GM19468 (cell line): ENCODE data around the gene FARP2.
"Not testable (repeated sequence)": the region's sequence is repeated elsewhere in the genome, so short reads cannot be mapped to it uniquely, and the experiment has no call there.

Source experiments
- ATAC-seq: cut with Tn5 transposase; IDR thresholded peaks from one replicate; pipeline ENCODE4 v1.9.1; 2021; ENCODE audit warnings: mild to moderate bottlenecking, moderate library complexity, moderate number of reproducible peaks; ENCODE audit not compliant: unreplicated experiment; ENCODE audit errors: extremely low read depth

Gene FARP2

DNA sequence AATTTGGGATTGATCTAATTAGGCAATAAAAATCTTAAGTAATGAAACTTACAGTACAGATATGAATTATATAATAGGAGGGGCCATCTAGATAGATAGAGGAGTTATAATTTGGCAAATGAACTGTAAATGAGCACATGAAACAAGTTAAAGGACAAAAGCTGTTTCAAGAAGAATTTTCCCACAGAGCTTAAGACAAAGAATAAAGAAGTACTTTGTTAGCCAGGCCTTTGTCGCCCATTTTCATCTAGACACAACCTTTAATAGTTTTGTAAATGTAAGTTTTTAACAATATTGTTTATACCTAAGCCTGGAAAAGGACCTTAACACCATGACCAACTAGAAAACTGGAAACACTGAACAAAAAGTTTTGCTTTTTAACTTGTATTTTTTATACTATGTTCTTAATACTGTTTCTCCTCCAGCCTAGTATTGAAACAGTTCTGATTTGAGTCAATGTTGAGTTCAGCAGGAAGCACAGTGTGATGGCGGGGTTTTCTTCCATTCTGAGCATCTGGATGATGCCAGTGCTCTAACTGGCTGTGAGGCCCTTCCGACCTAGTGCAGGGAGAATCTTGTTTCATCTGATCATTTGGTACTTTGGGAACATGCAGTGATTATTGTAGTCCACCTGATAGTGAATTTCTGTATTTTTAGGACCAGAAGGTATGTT, 37.6 kb downstream of the FARP2 start:
- no peak for ATAC-seq

DNA sequence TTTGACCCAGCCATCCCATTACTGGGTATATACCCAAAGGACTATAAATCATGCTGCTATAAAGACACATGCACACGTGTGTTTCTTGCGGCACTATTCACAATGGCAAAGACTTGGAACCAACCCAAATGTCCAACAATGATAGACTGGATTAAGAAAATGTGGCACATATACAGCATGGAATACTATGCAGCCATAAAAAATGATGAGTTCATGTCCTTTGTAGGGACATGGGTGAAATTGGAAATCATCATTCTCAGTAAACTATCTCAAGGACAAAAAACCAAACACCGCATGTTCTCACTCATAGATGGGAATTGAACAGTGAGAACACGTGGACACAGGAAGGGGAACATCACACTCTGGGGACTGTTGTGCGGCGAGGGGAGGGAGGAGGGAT, 40.7 kb downstream of the FARP2 start:
- ATAC-seq: not testable (repeated sequence)

- no peak for ATAC-seq
These were observed 44.1 kb downstream of the FARP2 start for GRCh38 chr2:241399941-241400922.

DNA sequence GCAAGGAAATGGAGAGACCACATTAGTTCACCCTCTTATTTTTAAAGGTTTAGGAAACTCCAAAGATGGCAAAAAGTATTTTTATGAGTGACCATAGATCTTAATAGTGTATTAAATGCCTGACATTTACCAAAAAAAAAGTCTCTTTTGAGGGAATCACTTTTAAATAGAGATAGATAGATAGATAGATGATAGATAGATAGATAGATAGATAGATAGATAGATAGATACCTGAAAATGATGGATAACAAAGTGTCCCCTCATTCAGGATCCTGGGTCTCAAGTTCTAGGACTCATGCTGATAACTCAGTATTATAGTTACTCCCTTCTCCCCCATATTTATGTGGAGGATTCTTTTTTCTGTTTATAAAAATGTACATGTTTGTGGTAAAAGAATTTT, 52.8 kb downstream of the FARP2 start:
- no peak for ATAC-seq

DNA sequence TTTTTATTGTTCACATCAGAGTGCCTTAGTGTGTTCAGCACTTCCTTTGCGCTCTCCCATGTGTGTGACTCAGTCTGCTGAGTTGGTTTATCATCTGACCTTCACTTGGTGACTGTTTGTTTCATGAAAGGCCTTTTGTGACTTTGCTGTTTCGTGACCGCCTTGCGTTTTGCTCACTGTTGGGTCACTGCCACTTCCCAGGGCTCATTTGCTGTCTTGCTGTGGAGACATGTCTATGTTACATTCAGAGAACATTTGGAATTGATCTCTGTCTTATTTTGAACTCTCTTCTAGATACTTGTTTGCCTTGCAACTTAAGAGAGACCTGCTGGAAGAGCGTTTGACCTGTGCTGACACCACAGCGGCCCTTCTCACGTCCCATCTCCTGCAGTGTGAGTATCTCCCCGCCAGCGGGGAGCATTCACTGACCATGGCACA, 54.7 kb downstream of the FARP2 start:
- ATAC-seq: no peak

- no peak for ATAC-seq
These were observed 56.1 kb downstream of the FARP2 start for GRCh38 chr2:241412144-241412543.

DNA sequence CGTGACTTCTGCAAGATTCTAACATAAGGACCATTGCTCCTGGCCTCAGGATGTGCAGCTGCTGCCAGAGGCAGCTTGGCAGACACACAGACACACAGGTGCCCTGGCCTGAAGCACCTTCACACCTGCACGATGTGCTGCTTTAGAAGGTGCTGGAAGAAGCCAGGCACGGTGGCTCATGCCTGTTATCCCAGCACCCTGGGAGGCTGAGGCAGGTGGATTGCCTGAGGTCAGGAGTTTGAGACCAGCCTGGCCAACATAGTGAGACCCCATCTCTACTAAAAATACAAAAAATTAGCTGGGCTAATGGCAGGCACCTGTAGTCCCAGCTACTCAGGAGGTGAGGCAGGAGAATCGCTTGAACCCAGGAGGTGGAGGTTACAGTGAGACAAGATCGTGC, 57.4 kb downstream of the FARP2 start:
- ATAC-seq: not testable (repeated sequence)

DNA sequence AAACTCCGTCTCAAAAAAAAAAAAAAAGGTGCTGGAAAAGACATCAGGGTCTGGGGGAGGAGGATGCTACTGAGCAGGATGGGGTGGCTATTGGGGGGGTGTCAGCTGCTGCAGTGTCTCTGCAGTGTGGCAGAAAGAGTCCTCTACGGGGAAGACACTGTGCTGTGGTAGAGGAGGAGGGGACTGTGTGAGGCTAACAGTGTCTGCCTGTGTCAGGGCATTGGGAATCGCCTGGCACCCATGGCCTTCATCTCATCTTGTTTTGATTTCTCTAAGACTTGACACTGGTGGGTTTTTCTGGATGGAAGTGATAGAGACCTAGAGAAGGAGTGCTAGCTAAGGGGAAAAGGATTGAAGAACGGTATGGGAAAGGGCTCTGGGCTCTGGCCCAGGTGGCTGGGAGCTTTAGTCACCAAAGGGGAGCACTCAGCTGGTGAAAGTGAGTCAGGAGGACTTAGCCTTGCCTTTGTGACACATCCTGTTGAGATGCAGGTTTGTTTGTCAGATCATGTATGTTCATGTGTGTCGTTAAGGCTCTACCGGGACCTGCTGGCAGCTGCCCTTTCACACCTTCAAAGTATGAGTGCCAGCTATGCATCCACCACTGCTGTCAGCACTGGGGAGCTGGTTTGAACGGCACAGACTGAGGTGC, 58.0 kb downstream of the FARP2 start:
- ATAC-seq: no peak

DNA sequence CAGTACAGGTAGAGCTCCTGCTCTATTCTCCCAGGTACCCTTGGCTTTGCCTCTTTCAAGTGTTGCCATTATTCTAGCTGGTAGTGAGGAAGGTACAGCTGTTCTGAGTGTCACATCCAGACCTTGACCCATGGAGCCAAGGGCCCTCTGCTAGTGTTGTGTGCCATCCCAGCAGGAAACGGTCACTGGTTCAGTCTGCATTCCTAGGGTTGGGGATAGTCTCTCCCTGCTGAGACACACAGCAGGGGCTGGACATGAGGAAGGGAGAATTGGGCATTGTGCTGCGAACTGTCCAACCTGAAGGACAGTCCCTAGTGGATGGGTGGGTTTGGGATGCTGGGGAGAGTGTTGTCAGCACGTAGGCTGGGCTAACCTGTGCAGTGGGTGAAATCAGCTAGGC, 59.1 kb downstream of the FARP2 start:
- no peak for ATAC-seq

DNA sequence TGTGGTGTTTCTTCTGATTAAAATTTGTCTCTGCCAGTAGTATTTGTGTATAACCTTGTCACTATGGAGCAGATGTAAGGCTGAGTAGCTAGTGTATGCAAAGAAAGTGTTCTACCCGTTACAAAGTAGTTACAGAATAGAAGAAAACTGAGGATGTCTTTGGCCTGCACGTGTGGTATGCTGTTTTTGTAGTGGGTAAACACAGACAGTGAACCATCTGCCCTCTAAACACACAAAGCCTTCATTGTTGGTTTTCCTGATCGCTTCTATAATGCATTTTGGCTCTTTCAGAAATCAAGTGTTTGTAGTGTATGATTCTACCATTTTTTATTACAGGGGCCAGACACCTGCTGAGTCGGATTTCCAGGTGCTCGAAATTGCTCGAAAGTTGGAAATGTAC, 61.5 kb downstream of the FARP2 start:
- ATAC-seq: no peak

DNA sequence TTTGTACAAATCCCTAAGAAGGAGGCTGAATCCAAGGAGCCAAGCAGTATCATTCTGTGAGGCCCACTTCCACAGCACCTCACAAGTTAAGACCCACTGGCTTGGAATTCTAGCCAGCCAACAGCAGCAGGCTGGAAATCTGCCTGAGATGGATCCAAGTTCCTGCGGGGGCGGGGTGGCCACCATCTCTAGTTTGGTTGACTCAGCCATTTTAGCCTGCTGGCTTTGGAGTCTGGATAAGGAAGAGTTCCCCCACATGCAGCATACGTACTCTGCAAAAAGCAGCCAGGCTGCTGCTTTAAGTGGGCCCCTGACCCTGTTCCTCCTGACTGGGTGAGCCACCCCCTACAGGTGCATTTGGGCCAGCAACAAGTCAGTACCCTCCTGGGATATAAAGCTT, 65.2 kb downstream of the FARP2 start:
- no peak for ATAC-seq

GRCh38 chr2:241421942-241422341, 65.9 kb downstream of the FARP2 start:
- ATAC-seq: not testable (repeated sequence)

- ATAC-seq: no peak
These were observed 66.3 kb downstream of the FARP2 start for GRCh38 chr2:241422350-241422749.

GRCh38 chr2:241423489-241423888, 67.4 kb downstream of the FARP2 start:
- ATAC-seq: not testable (repeated sequence)

DNA sequence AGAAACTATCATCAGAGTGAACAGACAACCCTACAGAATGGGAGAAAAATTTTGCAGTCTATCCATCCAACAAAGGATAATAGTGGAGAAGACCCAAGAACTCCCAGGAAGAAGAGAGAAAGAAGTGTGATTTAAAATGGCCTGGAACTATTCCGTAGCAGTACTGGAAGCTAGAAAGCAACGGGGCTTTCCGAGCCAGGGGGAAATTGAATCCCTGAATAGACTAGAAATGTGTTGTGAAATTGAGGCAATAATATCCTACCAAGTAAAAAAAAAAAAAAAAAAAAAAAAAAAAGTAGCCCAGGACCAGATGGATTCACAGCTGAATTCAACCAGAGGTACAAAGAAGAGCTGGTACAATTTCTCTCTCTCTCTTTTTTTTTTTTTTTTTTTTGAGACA, 69.3 kb downstream of the FARP2 start:
- ATAC-seq: no peak

DNA sequence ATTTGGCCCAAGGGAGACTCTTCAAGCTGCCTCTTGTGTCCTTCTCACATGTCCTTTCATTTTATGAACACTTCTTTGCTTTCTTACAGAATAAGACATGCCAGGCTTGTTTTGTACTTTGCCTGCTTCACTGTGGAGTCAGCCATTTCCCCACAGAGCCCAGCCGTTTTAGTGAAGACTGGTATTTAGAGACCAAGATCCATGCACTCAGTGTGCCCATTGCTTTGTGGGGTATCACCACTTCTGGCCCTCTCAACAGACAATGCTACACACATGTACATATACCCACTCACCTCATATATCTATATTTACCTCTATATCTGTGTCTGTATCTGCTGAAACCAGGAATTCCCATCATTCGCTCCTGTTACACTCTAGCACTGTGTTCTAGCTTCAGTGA, 74.1 kb downstream of the FARP2 start:
- ATAC-seq: no peak

DNA sequence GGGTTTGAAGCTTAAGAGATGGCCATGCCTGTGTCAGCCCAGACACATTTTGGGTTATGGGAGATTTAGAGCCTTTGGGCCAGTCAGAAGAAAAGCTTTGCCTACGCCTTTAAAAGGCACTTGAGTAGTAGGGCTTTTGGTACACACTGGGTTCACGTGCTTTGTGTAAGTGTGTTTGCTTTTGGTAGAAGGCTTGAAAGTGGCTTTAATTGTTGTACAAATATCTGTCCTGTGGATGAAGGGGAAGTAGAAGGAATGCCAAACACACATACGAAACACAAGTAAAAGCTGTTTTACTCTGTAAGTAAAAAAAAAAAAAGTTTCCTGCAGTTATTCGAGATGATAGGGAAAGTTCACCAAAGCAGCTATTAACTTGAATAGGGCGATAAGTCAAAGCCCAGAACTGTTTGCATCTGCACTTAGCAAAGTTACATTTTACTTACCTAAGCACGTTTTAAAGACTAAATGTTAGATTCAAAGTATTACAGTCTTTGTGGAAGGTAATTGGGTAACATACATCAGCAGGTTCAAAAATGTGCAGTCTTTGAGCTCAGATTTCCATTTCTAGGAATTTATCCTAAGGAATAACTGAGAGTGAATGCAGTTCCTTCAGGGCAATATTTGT, 76.9 kb downstream of the FARP2 start:
- no peak for ATAC-seq

DNA sequence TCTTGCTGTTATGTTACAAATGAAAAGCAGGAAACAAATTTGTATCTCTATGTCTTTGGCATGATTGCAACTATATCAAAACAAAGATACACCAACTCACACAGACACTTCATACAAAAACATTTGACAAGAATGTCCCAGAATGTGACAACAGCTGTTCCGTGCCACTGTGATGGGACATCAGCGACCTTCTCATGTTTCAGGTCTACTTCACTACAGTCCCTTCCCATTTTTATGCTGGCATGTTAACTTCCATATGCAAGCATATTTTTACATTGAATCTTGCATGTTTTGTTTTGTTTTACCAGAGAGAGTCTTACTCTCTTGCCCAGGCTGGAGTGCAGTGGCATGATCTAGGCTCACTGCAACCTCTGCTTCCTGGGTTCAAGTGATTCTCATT, 81.1 kb downstream of the FARP2 start:
- ATAC-seq: no peak

GRCh38 chr2:241441492-241441891, 85.4 kb downstream of the FARP2 start:
- no peak for ATAC-seq

DNA sequence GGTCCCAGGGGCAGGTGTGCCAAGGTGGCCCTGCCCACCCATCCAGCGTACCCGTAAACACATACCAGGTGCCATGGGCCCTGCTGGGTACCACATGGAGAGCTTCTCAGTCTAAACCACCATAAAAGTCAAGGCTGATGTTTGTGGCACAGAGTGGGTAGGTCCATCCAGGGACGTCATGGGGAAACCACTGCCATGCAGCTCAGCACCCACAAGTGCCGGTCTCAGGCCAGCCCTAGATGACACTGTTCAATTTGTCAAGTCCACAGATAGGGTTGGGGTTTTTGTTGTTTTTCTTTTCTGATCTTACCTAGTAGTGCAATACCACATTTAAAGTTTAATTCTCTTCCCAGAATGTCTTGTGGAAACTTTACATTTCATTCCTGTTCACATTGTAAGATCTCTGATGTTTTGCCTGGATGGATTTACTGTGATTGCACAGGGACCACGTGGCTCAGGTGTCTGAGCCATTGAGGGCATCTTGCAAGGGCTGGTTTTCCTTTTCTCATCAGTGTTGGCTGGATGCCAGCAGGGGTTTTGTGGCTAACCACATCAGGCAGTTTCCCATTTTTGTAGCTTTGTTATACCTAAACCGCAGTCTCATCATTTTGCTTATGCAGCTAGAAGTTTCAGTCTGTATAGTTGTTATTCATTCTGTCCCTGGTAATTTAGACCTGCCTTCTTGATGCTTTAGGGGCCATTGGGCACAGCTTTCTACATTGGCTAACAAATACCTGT, 87.6 kb downstream of the FARP2 start:
- ATAC-seq: peak; percentile 73
